HG03565 (cell line): Measurements from ENCODE around the gene IQCM.
A peak's percentile ranks its signal among the peaks of the same experiment; 100 is the strongest.

ENCODE experiments used
- ATAC-seq: cut with Tn5 transposase; IDR thresholded peaks from one replicate; pipeline ENCODE4 v1.9.1; 2021; ENCODE audit warnings: mild to moderate bottlenecking, moderate library complexity; ENCODE audit not compliant: unreplicated experiment

IQCM gene

GRCh38 chr4:149715822-149716585 is 99.6 kb downstream of the IQCM start:
- ATAC-seq, result no peak

DNA sequence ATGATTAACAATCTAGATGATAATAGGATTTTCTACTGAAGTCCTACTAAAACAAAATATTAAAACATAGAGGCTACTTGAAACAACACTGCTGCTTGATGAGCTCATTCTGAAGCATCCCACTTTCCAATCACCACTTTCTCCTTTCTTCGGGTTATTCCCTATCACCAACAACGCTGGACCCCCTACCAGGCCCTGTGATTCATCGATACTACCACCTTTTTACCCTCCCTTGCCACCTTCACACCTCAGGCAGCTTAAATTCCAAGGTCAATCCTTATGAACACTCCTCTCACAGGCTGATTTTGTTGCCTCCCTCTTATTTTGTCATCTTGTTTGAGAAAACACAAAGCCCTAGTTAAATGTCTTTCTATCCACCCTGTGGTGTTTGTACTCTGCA is 102.6 kb downstream of the IQCM start:
- no peak for ATAC-seq

DNA sequence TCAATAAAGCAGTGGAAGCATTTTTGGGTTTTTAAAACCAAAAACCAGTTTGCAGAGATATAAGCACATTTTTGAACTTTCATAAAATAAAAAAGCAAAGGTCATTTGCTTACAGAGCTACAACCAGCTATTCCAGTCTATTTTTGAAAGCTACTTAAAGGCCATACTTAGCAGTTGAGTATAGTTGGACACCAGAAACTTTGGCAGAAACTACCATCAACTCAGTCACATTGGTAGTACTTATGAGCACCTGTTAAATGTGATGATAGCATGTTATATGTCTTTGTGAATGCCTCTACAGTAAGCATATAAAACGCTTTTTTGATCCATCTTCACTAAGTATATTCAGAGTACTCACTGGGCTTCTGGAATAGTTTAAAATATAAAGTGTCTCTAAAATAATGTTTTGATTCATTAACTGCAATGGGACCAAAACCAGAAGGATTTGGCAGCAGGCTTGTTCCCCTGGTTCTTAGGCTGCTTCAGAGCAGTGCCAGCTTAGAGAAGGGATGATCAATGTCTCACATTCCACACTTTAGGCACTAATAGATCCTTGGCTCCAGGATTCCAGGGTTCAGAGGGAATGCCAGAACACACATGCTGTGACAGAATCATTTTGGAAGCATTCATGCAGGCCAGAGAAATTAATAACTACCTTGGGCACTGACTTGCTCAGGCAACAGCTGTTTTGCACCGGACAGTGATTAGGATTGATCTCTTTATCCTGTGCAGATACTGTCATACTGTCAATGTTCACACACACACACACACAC is 103.9 kb downstream of the IQCM start:
- ATAC-seq, result no peak

- no peak for ATAC-seq
Observed at GRCh38 chr4:149709640-149710039, 106.0 kb downstream of the IQCM start.

- ATAC-seq, result no peak
Observed at GRCh38 chr4:149708513-149709130, 107.0 kb downstream of the IQCM start.

- ATAC-seq, result no peak
Observed at GRCh38 chr4:149707862-149708261, 107.8 kb downstream of the IQCM start.

GRCh38 chr4:149706942-149707341 is 108.7 kb downstream of the IQCM start:
- ATAC-seq, result no peak

DNA sequence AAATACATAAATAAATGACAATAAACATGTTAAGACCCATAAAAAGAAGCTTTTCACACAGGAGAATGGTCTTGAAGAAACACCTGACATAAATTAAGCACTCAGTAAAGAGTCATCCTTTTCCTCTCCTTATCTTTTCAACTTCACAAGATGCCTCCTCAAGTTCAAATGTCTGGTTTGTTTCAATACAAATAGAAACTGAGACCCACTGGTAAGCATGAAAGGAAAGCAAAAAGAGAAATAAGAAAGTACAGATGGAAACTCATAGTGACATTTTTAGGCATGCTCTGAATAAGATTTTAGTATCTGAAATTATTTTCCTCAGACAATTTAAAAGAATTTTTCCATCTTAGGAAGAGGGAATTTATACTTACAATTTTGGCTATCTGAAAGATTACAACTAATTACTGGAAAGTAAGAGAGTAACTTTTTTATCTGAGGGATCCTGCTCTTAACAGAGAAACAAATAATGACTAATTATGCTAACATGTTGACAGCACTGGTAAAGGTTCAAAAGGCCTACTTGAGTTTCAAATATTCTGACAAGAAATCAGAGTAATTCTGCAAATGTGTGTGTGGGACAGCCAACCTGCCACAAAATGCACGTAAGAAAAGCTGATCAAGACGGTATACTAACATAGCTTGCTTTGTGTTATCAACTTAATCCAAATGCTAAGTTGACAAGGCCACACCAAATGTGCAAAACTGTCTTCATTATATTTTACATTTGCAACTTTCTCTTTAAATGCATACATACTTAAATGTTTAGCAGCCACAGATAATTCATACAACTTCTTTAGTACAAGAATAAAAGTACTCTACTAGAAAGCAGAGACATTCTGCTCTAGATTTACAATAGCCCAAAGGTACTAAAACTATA is 113.0 kb downstream of the IQCM start:
- ATAC-seq, result peak; percentile 49

DNA sequence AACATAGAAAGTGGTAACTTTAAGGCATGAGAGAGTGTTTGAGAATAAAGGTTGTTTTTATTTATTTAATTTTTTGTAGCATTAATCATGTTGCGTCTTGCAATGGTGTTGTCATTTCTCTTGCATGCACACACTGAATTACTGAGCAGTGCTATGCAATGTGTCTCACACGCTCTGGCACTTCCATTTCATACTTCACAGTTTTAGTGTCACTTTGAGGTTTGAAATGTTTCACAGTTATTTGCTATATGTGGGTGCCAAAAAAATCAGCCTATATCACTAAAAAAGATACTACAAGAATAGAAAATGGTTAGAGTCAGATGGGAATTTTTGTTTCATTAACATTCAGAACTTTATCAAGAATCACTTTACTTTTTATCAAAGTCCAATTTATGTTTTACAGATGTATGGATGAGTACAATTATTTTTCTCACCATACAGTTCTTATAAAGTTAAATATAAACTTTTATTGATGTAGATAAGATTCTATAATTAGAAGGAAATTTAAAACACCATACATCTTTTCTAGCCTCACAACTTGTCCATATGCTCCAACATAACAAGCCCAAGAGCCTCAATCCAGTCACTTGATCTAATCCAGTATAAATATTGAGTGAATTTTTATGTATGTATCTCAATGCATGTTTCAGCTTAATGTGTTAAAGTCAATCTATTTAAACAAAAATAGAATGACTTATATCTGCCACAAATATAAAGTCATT is 114.0 kb downstream of the IQCM start:
- ATAC-seq, result no peak

- ATAC-seq, result no peak
Observed at GRCh38 chr4:149700272-149700671, 115.4 kb downstream of the IQCM start.

DNA sequence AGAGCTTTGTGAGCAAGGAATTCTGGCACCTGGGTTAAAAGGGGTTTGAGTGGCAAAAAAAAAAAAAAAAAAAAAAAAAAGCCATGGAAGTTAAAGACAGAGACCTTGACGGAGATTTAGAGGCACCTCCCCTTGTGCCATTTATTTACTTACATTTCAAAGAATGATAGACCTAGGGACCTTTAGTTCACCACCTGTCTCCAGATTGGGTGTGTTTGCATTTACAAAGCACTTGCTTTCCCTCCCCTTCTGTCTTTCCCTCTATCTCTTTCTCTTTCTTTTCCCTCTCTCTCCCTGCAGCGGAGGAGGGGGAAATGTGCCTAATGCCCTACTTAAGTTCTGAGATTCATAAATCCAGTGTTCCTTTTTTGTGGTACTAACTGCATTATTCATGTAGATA is 116.0 kb downstream of the IQCM start:
- ATAC-seq, result no peak

- ATAC-seq, result no peak
Observed at GRCh38 chr4:149690726-149691125, 124.9 kb downstream of the IQCM start.

- ATAC-seq, result no peak
Observed at GRCh38 chr4:149684516-149684915, 131.1 kb downstream of the IQCM start.

DNA sequence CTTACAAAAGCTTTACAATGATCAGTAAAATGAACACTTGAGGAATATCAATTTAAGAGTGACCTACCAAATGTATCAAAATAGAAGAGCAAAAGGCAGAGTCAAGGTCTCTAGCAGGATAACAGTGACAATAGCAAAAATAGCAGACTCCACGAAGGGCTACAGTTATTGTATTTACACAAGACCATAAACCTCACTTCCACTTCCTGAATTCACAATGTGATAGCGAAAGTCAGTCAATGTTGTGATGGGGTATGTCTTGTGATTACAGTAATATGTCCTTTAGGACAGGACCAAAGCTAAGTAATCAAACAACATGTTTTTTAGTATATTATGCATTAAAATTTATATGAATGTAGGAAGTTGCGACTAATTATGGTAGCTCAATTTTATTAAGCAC is 139.6 kb downstream of the IQCM start:
- ATAC-seq, result peak; percentile 81

- no peak for ATAC-seq
Observed at GRCh38 chr4:149645790-149646189, 169.9 kb downstream of the IQCM start.

DNA sequence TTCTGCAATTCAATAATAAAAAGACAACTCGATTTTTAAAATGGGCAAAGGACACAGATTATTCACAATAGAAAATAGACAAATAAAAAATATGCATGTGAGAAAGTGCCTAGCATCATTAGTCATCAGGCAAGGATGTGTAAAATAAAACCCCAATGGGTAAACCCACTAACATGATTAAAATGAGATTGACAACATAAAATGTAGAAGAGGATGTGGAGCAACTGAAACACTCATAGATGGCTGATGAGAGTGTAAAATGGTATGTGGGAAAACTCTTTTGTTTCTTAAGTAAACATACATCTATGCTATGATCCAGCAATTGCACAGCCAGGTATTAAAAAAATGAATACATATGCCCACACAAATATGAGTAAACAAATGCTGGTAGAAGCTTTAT is 177.6 kb downstream of the IQCM start:
- ATAC-seq, result no peak

GRCh38 chr4:149634368-149634767 is 181.3 kb downstream of the IQCM start:
- ATAC-seq, result no peak

DNA sequence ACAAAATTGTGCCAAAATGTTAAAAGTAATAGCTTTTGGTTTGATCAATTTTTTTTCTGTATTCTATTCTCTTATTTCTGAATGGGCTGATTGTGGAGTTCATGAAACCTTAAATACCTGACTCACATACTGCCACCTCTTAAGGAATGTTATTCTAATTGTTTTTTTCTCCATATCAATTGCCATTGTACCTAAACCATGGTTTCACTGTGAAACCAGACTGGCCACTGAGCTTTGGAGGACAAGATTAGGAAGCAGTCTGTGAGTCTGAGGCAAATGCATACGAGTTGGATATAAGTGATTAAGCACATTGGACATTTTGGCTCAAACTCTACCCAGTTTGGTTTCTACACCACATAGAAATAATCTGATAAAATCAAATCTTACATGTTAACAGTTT is 184.0 kb downstream of the IQCM start:
- ATAC-seq, result no peak

GRCh38 chr4:149630064-149630463 is 185.6 kb downstream of the IQCM start:
- no peak for ATAC-seq
